Large intestine (tissue), 3 donors: ENCODE measurements around the gene LCE1D. TPM values are rescaled to one million over a fixed set of nuclear protein-coding genes. Genes with fewer than 3 reads are reported as not detected.

ENCODE experiments used
- DNase-seq, 2 donors: peaks; one replicate each; pipeline versions ENCODE4 v3.0.0 to v3.0.0-alpha.2; 2013
- H3K27ac ChIP-seq: one replicate; pipeline ENCODE4 v1.5.1; 2013; ENCODE audit warnings: low read length
- H3K27me3 ChIP-seq: 2 replicates; pipeline ENCODE4 v1.6.1; 2013; ENCODE audit warnings: low read length; ENCODE audit not compliant: control insufficient read depth, insufficient read depth
- H3K36me3 ChIP-seq: 2 replicates; pipeline ENCODE4 v1.6.1; 2013; ENCODE audit warnings: low read length; ENCODE audit not compliant: control insufficient read depth, insufficient read depth
- H3K4me1 ChIP-seq: one replicate; pipeline ENCODE4 v1.6.1; 2013; ENCODE audit warnings: low read length; ENCODE audit not compliant: control insufficient read depth, insufficient read depth
- H3K4me3 ChIP-seq: one replicate; pipeline ENCODE4 v1.5.1; 2013; ENCODE audit warnings: low read length
- H3K9me3 ChIP-seq: one replicate; pipeline ENCODE4 v1.6.1; 2013; ENCODE audit warnings: mild to moderate bottlenecking, low read depth, low read length, moderate library complexity; ENCODE audit not compliant: control insufficient read depth
- WGBS: methylation state at CpG from one replicate; pipeline ENCODE4 v1.1.5; 2013; ENCODE audit warnings: low lambda C conversion rate; ENCODE audit not compliant: insufficient coverage; 5-methylcytosine and 5-hydroxymethylcytosine counted together
- polyA plus RNA-seq: library from polyadenylated mRNA; unstranded; fragments of 120-200 nt; gene quantifications from one replicate; pipeline ENCODE4 v1.2.1, GENCODE V29; 2013

Gene LCE1D
- polyA plus RNA-seq, 1 donor, result not detected

GRCh38 chr1:152811050-152811449 is 14.5 kb downstream of the LCE1D start:
- H3K36me3 ChIP-seq, result no peaks in the 10 kb centered on the region
- no peak for DNase-seq
- H3K27ac ChIP-seq, result no peak overlapping the region
- no CpG with 5 or more reads among the region's 2 CpGs for WGBS
- H3K4me3 ChIP-seq, result no peak overlapping the region
- no peaks in the 10 kb centered on the region for H3K27me3 ChIP-seq
- no peaks in the 10 kb centered on the region for H3K9me3 ChIP-seq
- no peaks in the 10 kb centered on the region for H3K4me1 ChIP-seq

GRCh38 chr1:152811671-152812070 is 15.2 kb downstream of the LCE1D start, which contains the start of gene LCE1B:
TSS of gene LCE1B (plus strand) at chr1:152811971. CDS start at chr1:152812447, 476 bp downstream.
- H3K27me3 ChIP-seq, result no peaks in the 10 kb centered on the region
- no peaks in the 10 kb centered on the region for H3K9me3 ChIP-seq
- DNase-seq, result no peak
- H3K4me1 ChIP-seq, result no peaks in the 10 kb centered on the region
- H3K4me3 ChIP-seq, result no peak within 1 kb of the TSS
- WGBS, result no CpG with 5 or more reads among the region's 2 CpGs
- H3K36me3 ChIP-seq, result no peaks in the 10 kb centered on the region
- H3K27ac ChIP-seq, result no peak within 1 kb of the TSS

GRCh38 chr1:152817309-152817708 is 20.8 kb downstream of the LCE1D start:
- Histone ChIP-seq H3K4me1 (no peaks in the 10 kb centered on the region), H3K27me3 (no peaks in the 10 kb centered on the region), H3K36me3 (no peaks in the 10 kb centered on the region), H3K27ac (no peak overlapping the region), H3K4me3 (no peak overlapping the region), H3K9me3 (no peaks in the 10 kb centered on the region)
- DNase-seq, result no peak
- 100% methylated on average over 1 of the region's 6 CpGs for WGBS

DNA sequence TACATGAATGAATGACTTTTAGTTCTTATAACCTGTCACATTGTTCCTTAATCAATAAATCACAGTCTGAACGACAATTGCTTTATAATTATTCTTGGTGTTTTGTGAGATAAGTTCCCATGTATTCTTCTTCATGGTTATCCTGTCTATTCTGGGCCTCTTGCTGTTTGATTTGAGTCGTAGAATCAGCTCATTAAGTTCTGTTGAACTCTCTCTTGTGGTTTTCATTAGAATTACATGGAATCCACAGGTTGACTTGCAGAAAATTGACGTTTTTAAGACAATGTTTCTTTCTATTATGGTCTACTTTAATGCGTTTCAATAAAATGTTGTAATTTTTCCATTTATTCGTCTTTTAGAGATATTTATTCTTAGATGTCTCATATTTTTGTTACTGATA is 26.8 kb downstream of the LCE1D start:
- 62% methylated on average over 3 of the region's 5 CpGs for WGBS
- no peak overlapping the region for H3K27ac ChIP-seq
- no peaks in the 10 kb centered on the region for H3K27me3 ChIP-seq
- no peaks in the 10 kb centered on the region for H3K4me1 ChIP-seq
- H3K9me3 ChIP-seq, result no peaks in the 10 kb centered on the region
- H3K4me3 ChIP-seq, result no peak overlapping the region
- DNase-seq, result no peak
- no peaks in the 10 kb centered on the region for H3K36me3 ChIP-seq

- no peaks in the 10 kb centered on the region for H3K27me3 ChIP-seq
- DNase-seq, result no peak
- no peak overlapping the region for H3K4me3 ChIP-seq
- no peaks in the 10 kb centered on the region for H3K9me3 ChIP-seq
- H3K27ac ChIP-seq, result no peak overlapping the region
- no peaks in the 10 kb centered on the region for H3K4me1 ChIP-seq
- no peaks in the 10 kb centered on the region for H3K36me3 ChIP-seq
These were observed 28.4 kb downstream of the LCE1D start for GRCh38 chr1:152824964-152825363.

- Histone ChIP-seq H3K9me3 (no peaks in the 10 kb centered on the region), H3K27me3 (no peaks in the 10 kb centered on the region), H3K36me3 (no peaks in the 10 kb centered on the region), H3K27ac (no peak within 1 kb of the TSS), H3K4me1 (no peaks in the 10 kb centered on the region), H3K4me3 (no peak within 1 kb of the TSS)
- no CpG with 5 or more reads among the region's 2 CpGs for WGBS
- no peak for DNase-seq
These were observed 30.7 kb downstream of the LCE1D start, which contains the start of gene LCE1A for GRCh38 chr1:152827173-152827572. TSS of gene LCE1A (plus strand) at chr1:152827473. CDS start at chr1:152827473, 0 bp downstream.

- WGBS, result no CpG with 5 or more reads among the region's 2 CpGs
- DNase-seq, result no peak
- H3K4me3 ChIP-seq, result no peak overlapping the region
- H3K36me3 ChIP-seq, result no peaks in the 10 kb centered on the region
- H3K27me3 ChIP-seq, result no peaks in the 10 kb centered on the region
- H3K27ac ChIP-seq, result no peak overlapping the region
- no peaks in the 10 kb centered on the region for H3K9me3 ChIP-seq
- H3K4me1 ChIP-seq, result no peaks in the 10 kb centered on the region
These were observed 40.3 kb downstream of the LCE1D start for GRCh38 chr1:152836870-152837269.

- no CpG with 5 or more reads among the region's 3 CpGs for WGBS
- no peaks in the 10 kb centered on the region for H3K9me3 ChIP-seq
These were observed 46.0 kb downstream of the LCE1D start, which contains the start of gene LCE6A for GRCh38 chr1:152842556-152842955. TSS of gene LCE6A (plus strand) at chr1:152842856. CDS start at chr1:152843521, 665 bp downstream.

More at GRCh38 chr1:152842556-152842955, 46.0 kb downstream of the LCE1D start, which contains the start of gene LCE6A:
- Histone ChIP-seq H3K36me3 (no peaks in the 10 kb centered on the region), H3K27me3 (no peaks in the 10 kb centered on the region), H3K27ac (no peak within 1 kb of the TSS), H3K4me1 (no peaks in the 10 kb centered on the region), H3K4me3 (no peak within 1 kb of the TSS)
- no peak for DNase-seq

Other genes with a start within 250 kb of the LCE1D start
- gene LCE3E, start 229.9 kb upstream of the LCE1D start, polyA plus RNA-seq, result not detected
- gene LCE3D, start 216.2 kb upstream of the LCE1D start, polyA plus RNA-seq, result not detected
- not detected for gene LCE3C, start 196.5 kb upstream of the LCE1D start, polyA plus RNA-seq
- not detected for gene LCE3B, start 182.9 kb upstream of the LCE1D start, polyA plus RNA-seq
- gene LCE3A, start 173.6 kb upstream of the LCE1D start, polyA plus RNA-seq, result not detected
- gene LCE2D, start 133.3 kb upstream of the LCE1D start, polyA plus RNA-seq, result not detected
- not detected for gene LCE2C, start 121.4 kb upstream of the LCE1D start, polyA plus RNA-seq
- gene LCE2B, start 110.6 kb upstream of the LCE1D start, polyA plus RNA-seq, result not detected
- not detected for gene LCE2A, start 98.4 kb upstream of the LCE1D start, polyA plus RNA-seq
- gene LCE4A, start 88.6 kb upstream of the LCE1D start, polyA plus RNA-seq, result not detected
- not detected for gene KPRP, start 38.7 kb upstream of the LCE1D start, polyA plus RNA-seq
- not detected for gene LCE1F, start 21.6 kb upstream of the LCE1D start, polyA plus RNA-seq
- gene LCE1E, start 10.5 kb upstream of the LCE1D start, polyA plus RNA-seq, result not detected
- not detected for gene LCE1C, start 9.9 kb downstream of the LCE1D start, polyA plus RNA-seq
- not detected for gene LCE1B, start 15.2 kb downstream of the LCE1D start, polyA plus RNA-seq
- gene LCE1A, start 30.8 kb downstream of the LCE1D start, polyA plus RNA-seq, result not detected
- gene LCE6A, start 46.1 kb downstream of the LCE1D start, polyA plus RNA-seq, result not detected
- not detected for gene LCE7A, start 63.3 kb downstream of the LCE1D start, polyA plus RNA-seq
- not detected for gene SMCP, start 81.6 kb downstream of the LCE1D start, polyA plus RNA-seq
- gene IVL, start 111.8 kb downstream of the LCE1D start, polyA plus RNA-seq, result not detected
- gene SPRR5, start 150.5 kb downstream of the LCE1D start, polyA plus RNA-seq, result not detected
- gene SPRR4, start 173.9 kb downstream of the LCE1D start, polyA plus RNA-seq, result not detected
- gene SPRR1A, start 187.4 kb downstream of the LCE1D start, polyA plus RNA-seq, result not detected
- not detected for gene SPRR3, start 205.0 kb downstream of the LCE1D start, polyA plus RNA-seq
- gene SPRR1B, start 234.5 kb downstream of the LCE1D start, polyA plus RNA-seq, result not detected
- not detected for gene SPRR2D, start 244.4 kb downstream of the LCE1D start, polyA plus RNA-seq